Esophagus muscularis mucosa (tissue), 4 donors: Measurements from ENCODE around the gene ABCA1.

Experiments used
- EP300 ChIP-seq: sonication (generic); formaldehyde crosslinking; IDR thresholded peaks from one replicate; pipeline ENCODE4 v1.6.1; 2017; ENCODE audit warnings: antibody characterized with exemption
- POLR2A ChIP-seq: fragments of 450-650 bp; IDR thresholded peaks from one replicate; pipeline ENCODE4 v1.6.1; 2017; ENCODE audit warnings: antibody characterized with exemption, moderate library complexity, mild to moderate bottlenecking, low read depth
- POLR2AphosphoS5 ChIP-seq, 2 donors: sonication (generic); formaldehyde crosslinking; IDR thresholded peaks; one replicate each; pipeline ENCODE4 v1.6.1; 2017; ENCODE audit warnings: antibody characterized with exemption in 2 of 2
- TF ChIP-seq, protein P1 (sequence below), 3 experiments: fragments of 200-600 bp in 2 of 3; fragments of 450-650 bp in 1 of 3; sonication (generic) in 2 of 3; IDR thresholded peaks; one replicate each; pipeline ENCODE4 v1.5.1; 2017 to 2019; ENCODE audit warnings: antibody characterized with exemption in 3 of 3, mild to moderate bottlenecking in 2 of 3, moderate library complexity in 1 of 3

DNA sequence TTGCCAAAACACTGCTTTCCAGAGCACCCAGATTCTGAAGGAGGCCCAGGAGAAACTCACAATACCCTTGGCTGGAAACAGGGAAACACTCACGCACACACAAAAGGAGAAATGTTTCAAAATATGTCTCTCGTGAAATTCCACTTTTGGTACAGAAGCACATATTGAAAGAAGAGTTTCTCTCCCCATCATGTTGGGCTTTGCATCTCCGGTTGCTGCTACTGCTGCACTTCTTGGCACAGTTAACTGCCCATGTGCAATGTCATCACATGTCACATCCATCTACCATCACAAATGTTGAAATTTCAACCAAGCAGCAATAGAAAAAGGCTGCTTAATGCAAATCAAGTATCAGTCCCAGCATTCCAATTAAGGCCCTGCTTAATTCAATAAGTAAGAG is 72.1 kb downstream of the ABCA1 start:
- TF ChIP-seq EP300 (no peak), POLR2AphosphoS5 (IDR thresholded peaks at IDR 0.05) (no peak), POLR2A (no peak)
- TF ChIP-seq, protein P1, sequence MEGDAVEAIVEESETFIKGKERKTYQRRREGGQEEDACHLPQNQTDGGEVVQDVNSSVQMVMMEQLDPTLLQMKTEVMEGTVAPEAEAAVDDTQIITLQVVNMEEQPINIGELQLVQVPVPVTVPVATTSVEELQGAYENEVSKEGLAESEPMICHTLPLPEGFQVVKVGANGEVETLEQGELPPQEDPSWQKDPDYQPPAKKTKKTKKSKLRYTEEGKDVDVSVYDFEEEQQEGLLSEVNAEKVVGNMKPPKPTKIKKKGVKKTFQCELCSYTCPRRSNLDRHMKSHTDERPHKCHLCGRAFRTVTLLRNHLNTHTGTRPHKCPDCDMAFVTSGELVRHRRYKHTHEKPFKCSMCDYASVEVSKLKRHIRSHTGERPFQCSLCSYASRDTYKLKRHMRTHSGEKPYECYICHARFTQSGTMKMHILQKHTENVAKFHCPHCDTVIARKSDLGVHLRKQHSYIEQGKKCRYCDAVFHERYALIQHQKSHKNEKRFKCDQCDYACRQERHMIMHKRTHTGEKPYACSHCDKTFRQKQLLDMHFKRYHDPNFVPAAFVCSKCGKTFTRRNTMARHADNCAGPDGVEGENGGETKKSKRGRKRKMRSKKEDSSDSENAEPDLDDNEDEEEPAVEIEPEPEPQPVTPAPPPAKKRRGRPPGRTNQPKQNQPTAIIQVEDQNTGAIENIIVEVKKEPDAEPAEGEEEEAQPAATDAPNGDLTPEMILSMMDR (IDR thresholded peaks at IDR 0.05) = no peak
